Testis (tissue), 2 donors: ENCODE data around the gene LRRC15.

ENCODE experiments used
- CTCF ChIP-seq, 3 experiments: fragments of 450-650 bp in 2 of 3; fragments of 200-600 bp in 1 of 3; sonication (generic) in 1 of 3; IDR thresholded peaks; one replicate each; pipeline ENCODE4 v1.5.1; 2016 to 2019; ENCODE audit warnings: antibody characterized with exemption in 3 of 3, mild to moderate bottlenecking in 2 of 3, moderate library complexity in 1 of 3
- POLR2A ChIP-seq: fragments of 450-650 bp; IDR thresholded peaks from one replicate; pipeline ENCODE4 v1.6.1; 2017; ENCODE audit warnings: antibody characterized with exemption, mild to moderate bottlenecking, moderate library complexity

- no peak for TF ChIP-seq CTCF (IDR thresholded peaks at IDR 0.05)
- no peak for TF ChIP-seq POLR2A
Observed at GRCh38 chr3:194395778-194396538, 26.4 kb upstream of the LRRC15 start.
